Stimulated activated CD4-positive, alpha-beta T cell treated with anti-CD3 and anti-CD28 coated beads, Interleukin-12 subunit alpha, Interleukin-12 subunit beta, amount 100 ng/mL, for 4 hours (primary cell): ENCODE results near the gene PDE9A.
"Not testable (repeated sequence)": the region's sequence is repeated elsewhere in the genome, so short reads cannot be mapped to it uniquely, and the experiment has no call there.

Experiments
- DNase-seq: peaks from one replicate; pipeline ENCODE4 v3.0.0-alpha.2; 2020

The PDE9A gene

DNA sequence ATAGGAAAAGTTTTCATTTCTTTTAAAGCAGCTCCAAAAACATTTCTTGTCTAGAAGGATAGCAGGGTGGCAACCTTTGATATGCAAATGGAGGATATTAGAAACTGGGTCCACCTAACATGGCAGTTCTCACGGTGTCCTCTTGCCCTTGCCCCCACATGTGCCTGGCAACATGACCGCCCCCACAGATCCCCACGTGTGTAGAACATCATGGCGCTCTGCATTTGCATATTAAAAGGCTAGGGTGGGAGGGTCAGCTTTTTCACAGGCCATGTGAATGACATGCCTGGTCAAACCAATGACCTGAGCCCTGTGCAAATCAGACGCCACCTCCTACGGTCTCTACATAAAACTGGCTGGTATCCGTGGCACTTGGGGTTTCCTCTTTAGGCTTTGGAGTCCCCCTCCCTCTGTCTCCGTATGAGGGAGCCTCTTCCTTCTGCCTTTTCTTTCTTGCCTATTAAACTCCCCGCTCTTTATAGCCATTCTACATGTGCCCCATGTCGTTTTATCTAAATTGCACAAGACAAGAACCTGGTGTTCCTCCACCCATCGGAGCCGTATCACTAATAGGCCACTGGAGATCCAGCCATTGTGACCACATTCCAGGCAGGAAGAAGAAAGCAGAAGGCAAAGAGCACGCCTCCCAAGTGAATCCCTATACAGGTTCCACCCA lies 154.7 kb downstream of the PDE9A start:
- no peak for DNase-seq

DNA sequence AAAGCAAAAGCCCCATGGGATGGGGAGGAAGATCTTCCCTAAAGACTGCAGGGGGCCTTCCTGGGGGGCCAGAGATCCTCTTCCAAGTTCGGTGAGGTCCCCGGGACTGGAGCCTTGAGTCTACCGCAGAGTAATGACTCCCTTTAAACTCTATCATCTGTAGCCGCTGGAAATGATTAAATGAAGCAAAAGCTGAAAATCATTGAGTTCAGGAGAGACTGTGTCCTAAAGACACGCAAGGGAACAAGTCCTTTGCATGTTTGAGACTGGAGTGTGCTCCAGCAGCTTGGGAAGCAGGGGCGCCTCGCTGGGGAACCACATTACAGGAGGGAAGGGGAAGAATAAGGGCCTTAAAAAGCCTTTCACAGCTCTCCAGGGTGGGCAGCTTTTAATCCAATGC lies 155.8 kb downstream of the PDE9A start:
- DNase-seq: no peak

DNA sequence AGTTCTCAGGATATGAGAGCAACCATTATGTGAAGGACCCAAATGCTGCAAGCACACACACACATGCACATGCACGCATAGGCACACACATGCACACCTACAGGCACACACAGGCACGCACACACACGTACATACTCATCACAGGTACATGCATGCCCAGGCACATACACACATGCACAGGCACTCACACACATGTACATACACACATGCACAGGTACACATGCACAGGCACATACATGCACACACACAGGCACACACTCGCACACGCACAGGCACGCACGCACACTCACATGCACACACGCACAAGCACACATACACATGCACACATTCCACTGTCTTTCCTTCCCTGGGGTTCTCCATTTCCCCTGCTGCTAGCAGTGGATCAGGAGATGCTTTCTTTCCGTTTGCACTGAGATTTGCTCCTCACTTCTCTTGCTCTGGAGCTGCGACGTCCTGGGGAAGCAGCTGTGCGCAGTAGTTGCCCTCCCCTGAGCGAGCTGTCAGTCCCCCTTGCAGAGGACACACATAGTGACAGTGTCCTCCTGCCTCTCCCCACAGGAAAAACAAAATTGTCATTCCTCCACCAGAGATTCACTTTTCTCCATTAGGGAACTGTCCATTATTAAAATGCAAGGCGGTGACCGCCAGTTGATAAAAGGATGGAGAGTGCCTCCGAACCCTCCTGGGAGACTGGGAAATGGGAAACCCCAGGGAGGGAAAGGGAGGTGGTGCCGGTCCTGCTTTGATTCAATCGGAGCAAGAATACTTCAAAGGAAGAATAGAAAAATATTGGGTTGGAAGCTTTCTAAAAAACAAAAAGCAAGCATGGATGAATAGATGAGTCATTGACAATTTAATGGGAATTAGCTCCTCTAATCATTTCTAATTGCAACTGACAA lies 156.4 kb downstream of the PDE9A start:
- no peak for DNase-seq

DNA sequence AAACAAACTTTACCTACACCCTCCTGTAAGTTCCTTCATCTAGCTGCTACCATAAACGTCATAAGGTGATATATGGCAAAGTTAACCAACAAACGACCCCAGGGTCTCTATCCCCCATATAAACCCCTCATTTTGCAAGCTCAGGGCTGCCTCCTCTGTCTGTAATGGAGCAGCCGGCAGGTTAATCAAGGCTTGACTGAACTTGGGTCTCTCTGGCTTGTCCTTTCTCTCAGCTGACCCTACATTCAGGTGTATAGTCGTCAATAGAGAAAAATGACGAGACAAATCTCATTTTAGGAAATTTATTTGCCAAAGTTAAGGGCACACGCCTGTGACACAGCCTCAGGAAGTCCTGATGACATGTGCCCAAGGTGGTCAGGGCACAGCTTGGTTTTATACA lies 158.5 kb downstream of the PDE9A start:
- DNase-seq: no peak

DNA sequence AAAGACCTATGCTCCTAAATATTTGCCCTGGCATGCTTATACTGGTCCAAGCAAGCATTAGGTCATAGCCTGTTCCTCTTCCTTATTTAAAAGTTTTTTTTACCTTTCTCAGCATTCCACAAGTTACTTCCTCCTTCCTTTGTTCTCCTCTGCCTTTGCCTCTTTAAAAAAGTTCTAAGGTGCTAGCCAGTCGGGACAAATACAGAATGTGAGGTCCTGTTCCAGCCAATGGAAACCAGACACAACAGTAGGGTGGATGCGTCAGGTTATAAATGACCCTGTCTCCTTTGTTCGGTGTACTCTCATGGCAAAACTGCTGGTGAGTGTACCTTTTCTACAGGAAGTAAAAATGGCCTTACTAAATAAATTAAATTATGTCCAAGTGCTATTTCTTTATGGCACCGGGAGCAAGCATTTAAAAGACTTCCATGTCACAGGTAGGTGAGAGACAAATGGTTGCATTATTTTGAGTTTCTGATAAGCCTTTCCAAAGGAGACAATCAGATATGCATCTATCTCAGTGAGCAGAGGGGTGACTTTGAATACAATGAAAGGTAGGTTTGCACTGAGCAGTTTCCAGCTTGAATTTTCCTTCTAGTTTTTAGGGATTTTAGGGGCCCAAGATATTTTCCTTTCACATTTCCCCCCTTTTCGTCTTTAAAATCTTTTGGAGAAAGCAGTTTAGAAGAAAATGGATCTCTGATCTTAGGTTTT lies 159.3 kb downstream of the PDE9A start:
- DNase-seq: not testable (repeated sequence)

DNA sequence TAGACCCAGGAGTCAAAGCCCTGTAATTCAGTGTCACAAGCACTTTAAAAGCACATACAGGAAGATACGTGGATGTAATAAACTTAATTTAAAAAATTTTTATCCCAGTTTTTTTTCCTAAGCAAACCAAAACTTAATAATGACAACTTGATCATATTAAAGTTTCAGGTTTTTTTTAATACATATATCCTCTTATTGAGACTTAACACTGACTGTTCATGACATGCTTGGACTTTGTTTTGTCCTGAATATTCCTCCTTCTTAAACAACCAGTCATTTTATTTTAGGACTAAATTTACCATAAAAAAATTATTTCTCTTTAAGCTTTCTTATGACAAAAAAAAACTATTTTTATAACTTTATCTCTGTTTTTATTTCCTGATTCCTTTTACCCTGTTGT lies 161.8 kb downstream of the PDE9A start:
- DNase-seq: no peak

DNA sequence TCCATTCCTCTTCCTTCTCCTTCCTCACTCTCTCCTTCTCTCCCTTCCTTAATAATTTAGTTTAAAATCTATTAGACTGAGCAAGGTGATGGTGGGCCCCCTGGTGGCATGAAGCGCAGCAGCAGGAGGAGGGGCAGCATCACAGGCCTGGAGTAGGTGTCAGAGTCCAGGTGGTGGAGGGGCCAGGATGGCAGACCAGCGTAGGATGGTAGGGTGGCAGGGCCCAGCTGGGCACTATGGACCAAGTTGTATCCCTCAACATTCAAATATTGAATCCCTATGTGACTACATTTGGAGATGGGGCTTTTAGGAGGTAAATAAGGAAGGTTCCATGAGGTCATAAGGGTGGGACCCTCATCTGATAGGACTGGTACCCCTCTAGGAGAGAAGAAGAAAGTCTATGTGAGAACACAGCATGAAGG lies 164.9 kb downstream of the PDE9A start:
- peak; percentile 54 for DNase-seq

DNA sequence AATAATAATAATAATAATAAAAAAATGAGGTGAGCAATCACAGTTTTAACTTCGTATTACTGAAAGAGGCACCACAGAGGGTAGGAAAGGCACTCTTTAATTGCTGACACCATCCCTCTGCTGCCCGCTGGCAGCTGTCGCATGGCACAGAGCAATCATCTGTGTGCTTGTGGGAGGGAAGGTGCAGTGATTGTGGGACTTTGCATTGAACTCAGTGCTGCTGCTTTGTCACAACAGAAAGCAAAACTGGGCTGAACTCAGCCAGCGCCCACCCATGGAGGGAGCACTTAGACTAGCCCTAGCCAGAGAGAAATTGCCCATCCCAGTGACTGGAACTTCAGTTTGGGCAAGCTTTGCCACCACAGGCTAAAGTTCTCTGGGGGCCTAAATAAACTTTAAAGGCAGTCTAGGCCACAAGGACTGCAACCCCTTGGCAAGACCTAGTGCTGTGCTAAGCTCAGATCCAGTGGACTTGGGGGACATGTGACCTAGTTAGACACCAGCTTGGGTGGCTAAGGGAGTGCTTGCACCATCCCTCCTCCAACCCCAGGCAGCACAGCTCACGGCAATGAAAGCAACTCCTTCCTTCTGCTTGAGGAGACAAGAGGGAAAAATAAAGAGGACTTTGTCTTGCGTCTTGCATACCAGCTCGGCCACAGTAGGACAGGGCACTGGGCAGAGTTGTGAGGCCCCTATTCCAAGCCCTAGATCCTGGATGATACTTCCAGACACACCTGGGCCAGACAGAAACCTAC lies 166.6 kb downstream of the PDE9A start:
- no peak for DNase-seq

DNA sequence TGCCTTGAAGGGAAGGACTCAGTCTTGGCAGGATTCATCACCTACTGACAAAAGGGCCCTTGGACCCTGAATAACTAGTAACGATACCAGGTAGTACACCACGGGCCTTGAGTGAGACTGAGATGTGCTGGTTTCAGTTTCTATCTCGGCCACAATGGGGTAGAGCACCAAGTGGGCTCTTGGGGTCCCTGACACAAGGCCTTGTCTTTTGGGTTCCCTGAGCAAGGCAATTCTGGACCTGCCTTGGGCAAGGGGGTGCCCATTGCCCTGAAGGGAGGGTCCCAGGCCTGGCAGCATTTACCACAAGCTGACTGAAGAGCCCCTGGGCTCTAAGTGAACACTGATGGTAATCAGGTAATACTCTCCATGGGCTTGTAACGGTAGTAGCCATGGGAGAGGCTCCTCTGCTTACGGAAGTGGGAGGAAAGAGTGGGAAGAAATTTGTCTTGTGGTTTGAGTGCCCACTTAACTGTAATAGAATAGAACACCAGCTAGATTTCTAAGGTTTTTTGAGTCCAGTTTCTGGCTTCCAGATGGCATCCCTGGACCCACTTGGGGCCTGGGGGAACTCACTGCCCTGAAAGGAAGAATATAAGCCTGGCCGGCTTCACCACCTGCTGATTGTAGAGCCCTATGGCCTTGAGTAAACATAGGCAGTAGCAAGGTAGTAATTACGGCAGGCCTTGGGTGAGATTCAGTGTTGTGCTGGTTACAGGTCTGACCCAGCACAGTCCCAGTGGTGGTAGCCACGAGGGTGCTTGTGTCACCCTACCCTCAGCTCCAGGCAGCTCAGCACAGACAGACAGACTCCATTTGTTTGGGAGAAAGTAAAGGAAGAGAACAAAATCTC lies 167.4 kb downstream of the PDE9A start:
- DNase-seq: no peak
